Activated effector memory CD4-positive, alpha-beta T cell treated with anti-CD3 and anti-CD28 coated beads, Interleukin-2, amount 50 U/mL, for 16 hours (primary cell): Measurements from ENCODE around the gene SLC22A15.
"Not testable (repeated sequence)": the region's sequence is repeated elsewhere in the genome, so short reads cannot be mapped to it uniquely, and the experiment has no call there.

Experiments
- DNase-seq: peaks from one replicate; pipeline ENCODE4 v3.0.0-alpha.2; 2020

Gene SLC22A15

GRCh38 chr1:116044071-116044470 is 67.8 kb downstream of the SLC22A15 start:
- DNase-seq = no peak

GRCh38 chr1:116046933-116047332 is 70.6 kb downstream of the SLC22A15 start:
- DNase-seq = not testable (repeated sequence)

- not testable (repeated sequence) for DNase-seq
Observed at GRCh38 chr1:116051896-116052295, 75.6 kb downstream of the SLC22A15 start.

- DNase-seq = no peak
Observed at GRCh38 chr1:116062201-116062600, 85.9 kb downstream of the SLC22A15 start.

- DNase-seq = no peak
Observed at GRCh38 chr1:116064616-116065015, 88.3 kb downstream of the SLC22A15 start.

- DNase-seq = no peak
Observed at GRCh38 chr1:116066868-116067565, 90.7 kb downstream of the SLC22A15 start.

GRCh38 chr1:116067566-116067890 is 91.2 kb downstream of the SLC22A15 start:
- no peak for DNase-seq

GRCh38 chr1:116075575-116075974 is 99.3 kb downstream of the SLC22A15 start:
- no peak for DNase-seq

- DNase-seq = no peak
Observed at GRCh38 chr1:116075990-116076389, 99.7 kb downstream of the SLC22A15 start.

- no peak for DNase-seq
Observed at GRCh38 chr1:116076831-116077230, 100.5 kb downstream of the SLC22A15 start.

- DNase-seq = no peak
Observed at GRCh38 chr1:116078699-116079223, 102.4 kb downstream of the SLC22A15 start.

GRCh38 chr1:116087628-116088027 is 111.3 kb downstream of the SLC22A15 start:
- DNase-seq = no peak

- DNase-seq = no peak
Observed at GRCh38 chr1:116089870-116090269, 113.6 kb downstream of the SLC22A15 start.

- DNase-seq = no peak
Observed at GRCh38 chr1:116091083-116091482, 114.8 kb downstream of the SLC22A15 start.

- DNase-seq = no peak
Observed at GRCh38 chr1:116092752-116093489, 116.6 kb downstream of the SLC22A15 start.

GRCh38 chr1:116095027-116095426 is 118.7 kb downstream of the SLC22A15 start:
- no peak for DNase-seq

- DNase-seq = no peak
Observed at GRCh38 chr1:116096013-116096618, 119.8 kb downstream of the SLC22A15 start.

GRCh38 chr1:116097626-116098025 is 121.3 kb downstream of the SLC22A15 start:
- DNase-seq = no peak

- DNase-seq = no peak
Observed at GRCh38 chr1:116099379-116099778, 123.1 kb downstream of the SLC22A15 start.

- no peak for DNase-seq
Observed at GRCh38 chr1:116099919-116100318, 123.6 kb downstream of the SLC22A15 start.

- no peak for DNase-seq
Observed at GRCh38 chr1:116104667-116105066, 128.4 kb downstream of the SLC22A15 start.

- DNase-seq = no peak
Observed at GRCh38 chr1:116105996-116106395, 129.7 kb downstream of the SLC22A15 start.

GRCh38 chr1:116106646-116107045 is 130.3 kb downstream of the SLC22A15 start:
- no peak for DNase-seq

GRCh38 chr1:116107371-116107770 is 131.1 kb downstream of the SLC22A15 start:
- DNase-seq = no peak
